GM19351 (cell line): ENCODE measurements around the gene ANKS1B.
"Not testable (repeated sequence)": the region's sequence is repeated elsewhere in the genome, so short reads cannot be mapped to it uniquely, and the experiment has no call there.

Source experiments
- ATAC-seq: cut with Tn5 transposase; IDR thresholded peaks from one replicate; pipeline ENCODE4 v1.9.1; 2021; ENCODE audit warnings: mild to moderate bottlenecking, moderate library complexity; ENCODE audit not compliant: unreplicated experiment

The ANKS1B gene

DNA sequence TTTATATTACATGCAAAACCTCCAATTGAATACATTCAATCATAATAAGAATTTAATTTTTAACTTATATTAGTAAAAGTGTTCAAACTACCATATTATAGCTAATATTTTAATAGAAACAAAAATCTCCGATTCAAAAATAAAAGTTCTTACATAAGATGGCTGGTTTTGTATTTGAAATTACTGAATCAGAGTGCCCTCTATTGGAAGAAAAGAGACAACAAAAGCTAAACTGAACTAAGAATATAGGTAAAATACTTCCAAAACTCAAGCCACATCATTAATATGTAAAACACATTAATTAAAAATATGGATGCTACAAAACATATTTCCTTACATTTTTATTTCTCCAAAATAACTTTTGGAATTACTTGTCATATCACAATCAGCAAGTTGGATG lies 216.9 kb downstream of the ANKS1B start:
- ATAC-seq = no peak

DNA sequence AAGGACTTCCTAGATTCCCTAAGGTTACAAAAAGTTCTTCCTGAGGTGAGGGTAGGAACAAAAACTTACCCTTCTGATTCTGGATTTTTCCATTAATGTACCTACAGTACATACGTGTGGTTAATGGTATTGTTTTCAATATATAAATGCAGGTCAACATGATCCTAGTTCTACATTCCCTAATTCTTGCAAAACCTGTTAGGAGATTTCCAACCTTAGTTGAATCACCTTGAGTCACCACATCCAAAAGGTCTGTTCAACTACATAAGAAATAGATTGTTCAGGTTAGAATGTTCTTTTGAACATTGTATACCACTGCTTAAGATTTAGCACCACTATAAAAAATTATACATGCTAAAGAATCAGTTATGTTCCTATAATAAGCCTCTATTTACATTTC lies 218.3 kb downstream of the ANKS1B start:
- ATAC-seq = no peak

DNA sequence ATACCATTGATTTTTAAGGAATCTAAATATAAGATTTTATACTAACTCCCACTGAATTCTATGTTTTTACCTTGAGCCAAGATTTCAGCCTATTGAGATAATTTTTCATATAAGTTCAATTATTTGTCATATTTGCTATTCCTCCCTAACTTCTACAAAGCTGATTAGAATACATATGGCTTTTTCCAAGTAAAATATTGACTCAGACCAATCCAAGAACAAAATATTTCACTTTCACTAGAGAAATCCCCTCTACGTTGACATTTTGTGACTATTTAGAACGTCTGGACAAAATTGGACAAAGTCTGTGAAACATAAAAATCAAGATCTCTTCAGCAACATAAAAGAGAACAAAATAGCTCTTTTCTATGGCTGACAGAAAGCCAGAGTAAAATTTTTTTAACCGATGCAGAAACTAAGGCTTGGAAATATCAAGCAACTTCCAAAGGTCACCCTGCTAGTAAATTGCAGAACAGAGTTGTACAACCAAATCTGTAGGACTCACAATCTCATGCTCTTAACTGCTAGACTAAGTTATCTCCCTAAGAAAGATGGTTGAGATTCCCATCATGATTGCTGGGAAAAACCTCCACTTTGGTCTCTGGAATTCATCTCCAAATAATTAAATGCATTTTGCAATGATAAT lies 219.1 kb downstream of the ANKS1B start:
- ATAC-seq = no peak

DNA sequence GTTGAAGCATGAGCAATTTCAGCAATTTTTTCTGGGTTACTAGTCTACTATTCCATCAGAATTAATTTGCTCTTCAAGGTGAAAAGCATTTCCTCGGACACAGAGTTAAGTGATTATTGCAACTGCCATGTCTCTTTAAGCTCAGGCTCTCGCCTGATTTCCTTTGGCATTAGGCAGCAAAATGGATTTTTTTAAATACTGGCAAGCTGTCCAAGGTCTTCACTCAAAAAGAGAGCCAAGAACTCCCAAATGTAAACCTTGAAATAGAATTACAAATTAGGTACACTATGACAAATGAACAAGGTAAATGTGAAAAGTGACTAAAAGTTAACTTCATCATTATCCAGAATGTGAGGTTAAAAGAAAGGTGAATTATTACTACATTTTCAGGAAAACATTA lies 225.3 kb downstream of the ANKS1B start:
- no peak for ATAC-seq

DNA sequence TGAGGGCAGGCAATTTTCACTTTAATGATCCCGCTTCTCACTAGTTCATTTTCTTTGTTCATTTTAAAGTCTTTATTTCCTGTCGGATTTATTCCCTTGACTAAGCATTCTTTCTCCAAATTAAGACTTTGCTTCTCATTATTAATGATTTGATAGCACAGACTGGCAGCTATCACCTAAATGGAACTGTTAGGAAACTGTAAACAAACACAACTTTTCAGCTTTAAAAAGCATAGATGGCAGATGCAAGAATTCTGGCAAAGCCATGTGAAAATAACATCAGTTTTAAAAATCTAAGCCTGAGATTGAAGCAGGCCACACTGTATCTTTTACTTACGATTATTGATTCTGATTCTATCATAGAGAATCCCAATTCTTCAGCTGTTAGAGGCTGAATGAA lies 225.7 kb downstream of the ANKS1B start:
- no peak for ATAC-seq

DNA sequence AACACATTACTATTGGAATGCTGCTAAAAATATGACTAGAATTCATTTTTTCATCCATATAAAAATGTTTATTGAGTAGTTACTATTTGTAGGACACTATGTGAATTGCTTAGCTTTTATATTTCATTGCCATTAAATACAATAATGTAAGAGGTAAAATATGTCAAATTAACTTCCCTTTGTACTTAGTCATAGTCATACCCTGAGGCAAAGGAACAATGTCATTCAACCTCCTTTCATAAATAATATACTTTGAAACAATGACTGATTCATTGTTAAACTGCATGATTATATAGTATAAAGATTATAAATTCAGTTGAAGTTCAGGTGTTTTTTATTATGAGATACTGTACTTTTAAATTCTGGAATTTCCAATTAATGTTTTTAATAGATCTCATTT lies 232.0 kb downstream of the ANKS1B start:
- ATAC-seq = no peak

DNA sequence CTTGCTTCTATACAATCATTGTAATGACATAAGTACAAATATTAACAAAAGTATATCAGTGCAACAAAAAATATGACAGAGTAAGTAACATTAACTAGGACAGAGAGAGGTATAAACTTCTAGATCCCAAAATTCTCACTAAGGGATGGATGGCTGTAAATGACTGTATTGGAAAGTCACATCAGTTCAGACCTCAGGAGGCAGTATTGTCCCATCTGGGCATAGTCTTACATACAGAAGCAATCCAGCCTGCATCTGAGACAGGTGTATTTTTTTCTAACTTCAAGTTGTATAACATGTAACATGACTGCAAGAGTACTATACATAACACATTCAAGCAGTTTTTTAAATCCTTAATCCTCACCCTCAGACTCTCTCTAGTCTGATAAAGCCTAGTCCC lies 238.2 kb downstream of the ANKS1B start:
- no peak for ATAC-seq

DNA sequence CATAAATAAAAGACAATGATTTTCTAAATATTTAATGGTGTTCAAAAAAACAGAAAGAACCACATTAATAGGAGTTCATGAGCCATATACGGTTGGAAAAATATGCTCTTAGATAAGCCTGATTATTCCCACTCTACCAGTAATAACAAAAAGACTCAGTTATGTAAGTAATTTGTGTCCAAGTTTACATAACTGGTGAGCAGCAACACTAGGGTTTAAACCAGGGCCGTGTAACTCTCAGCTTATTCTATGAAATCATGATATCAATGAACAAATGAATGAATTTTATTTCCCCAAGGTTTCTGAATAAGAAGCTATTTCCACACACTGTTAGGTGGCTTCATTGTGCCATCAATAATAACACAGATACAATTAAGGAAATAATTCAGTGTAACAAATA lies 238.8 kb downstream of the ANKS1B start:
- ATAC-seq = no peak

DNA sequence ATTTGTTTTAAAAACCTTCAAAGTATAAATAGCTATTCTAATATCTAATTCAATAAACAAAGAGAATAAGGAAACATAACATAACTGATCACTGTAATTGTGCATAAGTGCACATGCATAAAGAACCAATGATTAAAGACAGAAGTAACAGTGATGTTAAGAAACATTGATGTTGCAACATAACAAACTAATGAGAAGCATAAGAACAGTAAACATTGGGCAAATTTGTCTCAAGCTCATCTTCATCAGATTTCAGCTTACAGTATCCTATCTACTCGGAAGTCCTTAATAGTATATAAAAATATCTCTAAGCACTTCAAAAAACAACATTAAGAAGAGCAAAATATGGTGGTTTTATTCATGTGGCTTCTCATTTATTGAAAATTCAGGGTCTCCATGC lies 239.6 kb downstream of the ANKS1B start:
- no peak for ATAC-seq

DNA sequence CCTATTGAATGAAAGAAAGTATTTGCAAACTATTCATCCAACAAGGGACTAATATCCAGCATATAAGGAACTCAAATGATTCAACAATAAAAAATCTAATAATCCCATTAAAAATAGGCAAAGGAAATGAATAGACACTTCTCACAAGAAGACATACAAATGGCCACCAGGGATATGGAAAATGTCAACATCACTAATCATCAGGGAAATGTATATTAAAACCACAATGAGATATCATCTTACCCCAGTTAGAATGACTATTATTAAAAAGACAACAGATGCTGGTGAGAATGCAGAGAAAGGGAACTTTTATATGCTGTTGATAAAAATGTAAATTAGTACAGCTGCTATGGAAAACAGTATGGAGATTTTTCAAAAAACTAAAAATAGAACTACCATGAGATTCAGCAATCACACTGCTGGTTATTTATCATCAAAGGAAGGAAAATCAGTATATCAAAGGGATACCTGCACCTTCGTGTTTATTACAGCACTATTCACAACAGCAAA lies 247.9 kb downstream of the ANKS1B start:
- ATAC-seq = no peak

DNA sequence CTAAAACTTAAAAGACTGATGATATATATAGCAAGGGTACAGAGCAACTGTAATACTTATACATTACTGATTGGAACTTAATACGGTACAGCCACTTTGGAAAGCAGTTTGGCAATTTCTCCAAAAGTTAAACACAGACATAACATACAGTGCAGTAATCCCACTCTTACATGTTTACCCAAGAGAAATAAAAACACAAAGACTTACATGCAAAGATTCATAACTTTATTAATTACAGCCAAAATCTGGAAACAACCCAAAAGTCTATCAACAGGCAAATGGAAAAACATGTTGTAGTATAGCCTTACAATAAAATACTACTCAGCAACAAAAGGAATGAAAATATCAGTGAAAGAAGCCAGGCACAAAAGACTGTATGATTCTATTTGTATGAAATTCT lies 252.6 kb downstream of the ANKS1B start:
- no peak for ATAC-seq

DNA sequence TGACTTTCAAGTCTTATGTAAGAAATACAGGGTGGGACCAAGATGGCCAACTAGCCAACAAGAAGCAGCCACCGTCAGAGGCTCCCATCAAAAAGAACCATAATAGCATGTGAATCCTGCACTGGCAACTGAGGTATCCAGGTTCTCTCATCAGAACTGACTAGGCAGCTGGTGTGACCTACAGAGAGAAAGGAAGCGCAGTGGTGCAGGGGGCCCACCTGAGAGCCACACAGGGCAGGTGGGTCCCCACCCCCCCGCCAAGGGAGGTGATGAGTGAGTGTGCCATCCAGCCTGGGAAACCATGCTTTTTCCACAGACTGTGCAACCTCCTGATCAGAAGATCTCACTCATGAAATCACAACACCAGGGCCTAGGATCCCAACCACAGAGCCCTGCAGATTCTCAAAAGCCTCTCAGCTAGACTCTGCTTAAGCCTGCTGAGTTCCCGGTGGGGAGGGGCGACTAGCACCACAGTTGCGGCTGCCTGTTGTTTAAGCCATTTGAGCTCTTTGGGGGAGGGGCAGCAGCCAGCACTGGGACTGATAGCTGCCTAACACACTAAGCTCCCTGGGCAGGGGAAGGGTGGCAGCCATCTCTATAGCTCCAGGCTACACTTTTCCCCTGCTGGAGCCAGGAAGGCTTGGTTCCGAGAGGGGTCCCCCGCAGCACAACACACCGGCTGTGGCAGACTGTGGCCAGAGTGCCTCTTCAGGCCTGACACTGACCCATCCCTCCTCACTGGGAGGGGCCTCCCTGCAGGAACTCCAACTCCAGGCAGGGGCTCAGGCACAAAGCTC lies 261.8 kb downstream of the ANKS1B start:
- ATAC-seq = no peak

DNA sequence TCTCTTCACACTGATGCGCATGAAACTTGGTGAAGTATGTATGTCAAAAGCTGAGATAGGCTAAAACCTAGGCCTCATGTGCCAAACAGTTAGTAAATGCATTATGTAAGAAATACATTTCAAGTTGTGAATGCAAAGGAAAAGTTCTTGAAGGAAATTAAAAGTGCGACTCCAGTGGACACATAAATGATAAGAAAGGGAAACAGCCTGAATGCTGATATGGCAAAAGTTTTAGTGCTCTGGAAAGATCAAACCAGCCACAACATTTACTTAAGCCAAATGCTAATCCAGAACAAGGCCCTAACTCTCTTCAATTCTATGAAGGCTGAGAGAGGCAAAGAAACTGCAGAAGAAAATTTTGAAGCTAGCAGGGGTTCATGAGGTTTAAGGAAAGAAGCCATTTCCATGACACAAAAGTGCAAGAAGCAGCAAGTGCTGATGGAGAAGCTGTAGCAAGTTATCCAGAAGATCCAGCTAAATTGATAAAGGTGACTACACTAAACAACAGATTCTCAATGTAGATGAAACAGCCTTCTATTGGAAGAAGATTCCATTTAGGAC lies 262.9 kb downstream of the ANKS1B start:
- no peak for ATAC-seq

DNA sequence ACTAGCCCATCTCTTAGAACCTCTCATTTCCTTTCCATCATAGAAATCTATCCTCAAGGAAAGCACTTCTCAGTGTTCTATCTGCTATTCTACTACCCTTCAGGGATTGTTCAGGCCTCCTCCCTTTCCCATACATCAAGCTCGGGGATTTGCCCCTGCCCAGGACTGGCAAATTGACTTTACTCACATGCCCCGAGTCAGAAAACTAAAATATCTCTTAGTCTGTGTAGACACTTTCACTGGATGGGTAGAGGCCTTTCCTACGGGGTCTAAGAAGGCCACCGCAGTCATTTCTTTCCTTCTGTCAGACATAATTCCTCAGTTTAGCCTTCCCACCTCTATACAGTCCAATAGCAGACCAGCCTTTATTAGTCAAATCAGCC lies 264.7 kb downstream of the ANKS1B start:
- not testable (repeated sequence) for ATAC-seq

DNA sequence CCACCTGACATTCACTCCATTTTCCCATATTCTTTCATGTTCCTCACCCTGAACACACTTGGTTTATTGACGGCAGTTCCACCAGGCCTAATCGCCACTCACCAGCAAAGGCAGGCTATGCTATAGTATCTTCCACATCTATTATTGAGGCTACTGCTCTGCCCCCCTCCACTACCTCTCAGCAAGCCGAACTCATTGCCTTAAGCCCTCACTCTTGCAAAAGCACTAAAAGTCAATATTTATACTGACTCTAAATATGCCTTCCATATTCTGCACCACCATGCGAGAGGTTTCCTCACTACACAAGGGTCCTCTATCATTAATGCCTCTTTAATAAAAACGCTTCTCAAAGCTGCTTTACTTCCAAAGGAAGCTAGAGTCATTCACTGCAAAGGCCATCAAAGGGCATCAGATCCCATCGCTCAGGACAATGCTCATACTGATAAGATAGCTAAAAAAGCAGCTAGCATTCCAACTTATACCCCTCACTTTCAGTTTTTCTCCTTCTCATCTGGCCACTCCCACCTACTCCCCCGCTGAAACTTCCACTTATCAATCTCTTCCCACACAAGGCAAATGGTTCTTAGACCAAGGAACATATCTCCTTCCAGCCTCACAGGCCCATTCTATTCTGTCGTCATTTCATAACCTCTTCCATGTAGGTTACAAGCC lies 265.2 kb downstream of the ANKS1B start:
- ATAC-seq = not testable (repeated sequence)

DNA sequence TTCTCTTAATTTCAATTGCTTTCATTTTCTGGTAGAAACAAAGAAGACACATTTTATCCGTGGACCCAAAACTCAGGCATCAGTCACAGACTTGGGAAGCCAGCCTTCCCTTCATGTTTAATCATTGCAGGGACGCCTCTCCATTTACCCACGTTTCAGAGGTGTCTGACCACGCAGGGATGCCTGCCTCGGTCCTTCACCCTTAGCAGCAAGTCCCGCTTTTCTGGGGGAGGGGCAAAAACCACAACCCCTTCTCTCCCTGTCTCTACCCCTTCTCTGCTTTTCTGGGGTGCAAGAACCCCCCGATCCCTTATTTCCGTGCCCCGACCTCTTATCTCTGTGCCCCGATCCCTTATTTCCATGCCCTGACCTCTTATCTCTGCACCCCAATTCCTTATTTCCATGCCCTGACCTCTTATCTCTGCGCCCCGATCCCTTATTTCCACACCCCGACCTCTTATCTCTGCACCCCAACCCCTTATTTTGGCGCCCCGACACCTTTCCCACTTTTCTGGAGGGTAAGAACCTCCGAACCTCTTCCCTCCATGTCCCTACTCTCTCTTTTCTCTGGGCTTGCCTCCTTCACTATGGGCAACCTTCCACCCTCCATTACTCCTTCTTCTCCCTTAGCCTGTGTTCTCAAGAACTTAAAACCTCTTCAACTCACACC lies 268.8 kb downstream of the ANKS1B start:
- ATAC-seq = not testable (repeated sequence)

DNA sequence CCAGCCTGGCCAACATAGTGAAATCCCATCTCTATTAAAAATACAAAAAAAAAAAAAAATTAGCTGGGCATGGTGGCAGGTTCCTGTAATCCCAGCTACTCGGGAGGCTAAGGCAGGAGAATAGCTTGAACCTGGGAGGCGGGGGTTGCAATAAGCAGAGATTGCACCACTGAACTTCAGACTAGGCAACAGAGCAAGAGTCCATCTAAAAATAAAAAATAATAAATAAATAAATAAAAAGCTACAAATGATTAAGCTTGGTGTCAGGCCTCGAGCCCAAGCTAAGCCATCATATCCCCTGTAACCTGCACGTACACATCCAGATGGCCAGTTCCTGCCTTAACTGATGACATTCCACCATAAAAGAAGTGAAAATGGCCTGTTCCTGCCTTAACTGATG lies 269.8 kb downstream of the ANKS1B start:
- not testable (repeated sequence) for ATAC-seq

DNA sequence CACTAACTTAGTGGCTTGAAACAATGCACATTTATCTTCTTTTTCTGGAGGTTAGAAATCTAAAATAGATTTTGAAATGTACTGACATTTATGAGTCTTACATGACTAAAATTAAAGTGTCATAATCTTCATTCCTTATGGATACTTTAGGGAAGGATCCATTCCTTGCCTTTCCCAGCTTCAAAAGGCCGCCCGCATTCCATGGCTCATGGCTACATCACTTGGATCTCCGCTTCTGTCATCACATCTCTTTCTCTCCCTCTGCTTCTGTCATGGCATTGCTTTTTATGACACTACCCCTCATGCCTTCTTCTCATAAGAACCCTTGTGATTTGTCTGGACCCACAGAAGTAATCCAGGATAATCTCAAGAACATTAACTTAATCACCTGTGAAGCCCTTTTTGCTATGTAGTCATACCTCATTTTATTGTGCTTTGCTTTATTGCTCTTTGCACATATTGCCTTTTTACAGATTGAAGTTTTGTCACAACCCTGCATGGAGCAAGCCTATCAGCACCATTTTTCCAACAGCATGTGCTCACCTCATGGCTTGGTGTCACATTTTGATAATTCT lies 270.7 kb downstream of the ANKS1B start:
- ATAC-seq = no peak

DNA sequence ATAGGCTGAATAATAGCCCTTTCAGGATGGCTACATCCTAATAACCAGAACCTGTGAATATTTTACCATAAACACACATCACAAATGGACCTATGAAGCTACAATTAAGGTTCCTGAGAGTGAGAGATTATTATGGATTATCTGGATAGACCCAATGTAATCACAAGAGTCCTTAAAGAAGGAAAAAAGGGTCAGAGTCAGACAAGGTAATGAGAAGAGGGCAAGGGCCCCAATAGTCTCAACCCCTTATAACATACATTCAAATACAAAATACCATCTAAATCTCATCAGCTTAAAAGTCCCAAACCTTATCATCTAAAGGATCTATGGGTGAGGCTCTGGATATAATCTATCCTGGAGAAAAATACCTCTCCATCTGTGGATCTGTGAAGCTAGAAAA lies 272.5 kb downstream of the ANKS1B start:
- no peak for ATAC-seq

DNA sequence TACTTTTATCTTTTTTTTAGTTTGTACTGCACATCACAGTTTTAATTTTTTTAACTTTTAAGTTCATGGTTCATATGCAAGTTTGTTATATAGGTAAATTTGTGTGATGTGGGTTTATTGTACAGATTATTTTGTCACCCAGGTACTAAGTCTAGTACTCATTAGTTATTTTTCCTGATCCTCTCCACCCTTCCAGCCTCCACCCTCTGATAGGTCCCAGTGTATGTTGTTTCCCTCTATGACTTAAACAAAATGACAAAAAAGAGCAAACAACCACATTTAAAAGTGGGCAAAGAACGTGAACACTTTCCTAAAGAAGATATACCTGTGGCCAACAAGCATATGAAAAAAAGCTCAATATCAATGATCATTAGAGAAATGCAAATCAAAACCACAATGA lies 273.5 kb downstream of the ANKS1B start:
- no peak for ATAC-seq

DNA sequence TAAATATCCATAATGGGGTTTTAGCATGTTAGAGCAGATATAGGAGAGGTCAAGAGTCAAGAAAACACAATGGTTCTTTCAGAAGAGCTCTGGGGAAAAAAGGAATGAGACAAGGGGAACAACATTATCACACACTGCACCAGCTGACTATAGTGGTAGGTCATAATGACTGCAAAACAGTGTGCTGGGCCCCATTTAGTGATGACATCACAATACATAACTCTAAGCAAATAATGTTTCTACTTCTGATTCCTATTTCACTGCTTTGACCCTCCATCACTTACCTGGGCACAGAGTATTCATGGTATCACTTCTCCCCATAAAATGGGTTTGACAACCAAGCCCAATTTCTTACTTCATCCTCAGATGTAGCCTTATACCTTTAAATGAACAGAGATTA lies 275.1 kb downstream of the ANKS1B start:
- no peak for ATAC-seq
